Cardiac muscle cell (in vitro differentiated cells and primary cell): Measurements from ENCODE around the gene ATP5F1D. TPM values are rescaled to one million over a fixed set of nuclear protein-coding genes. Genes with fewer than 3 reads are reported as not detected.

Experiments used
- DNase-seq, 2 donors: peaks; one replicate each; pipeline versions ENCODE4 v3.0.0 to v3.0.0-alpha.2; 2010 to 2017; ENCODE audit warnings: low read depth in 1 of 2, low spot score in 1 of 2
- H3K27ac ChIP-seq: fragments of 200-600 bp; sonication (generic); 2 replicates; pipeline ENCODE4 v1.5.1; 2016
- H3K27me3 ChIP-seq: fragments of 200-600 bp; sonication (generic); 2 replicates; pipeline ENCODE4 v1.6.0; 2016; ENCODE audit warnings: control low read depth
- H3K36me3 ChIP-seq: fragments of 200-600 bp; sonication (generic); 2 replicates; pipeline ENCODE4 v1.5.1; 2016; ENCODE audit warnings: control low read depth
- H3K4me1 ChIP-seq: fragments of 200-600 bp; sonication (generic); 2 replicates; pipeline ENCODE4 v1.8.1; 2017; ENCODE audit warnings: low read depth, mild to moderate bottlenecking, mixed run types
- H3K4me3 ChIP-seq: fragments of 200-600 bp; sonication (generic); 2 replicates; pipeline ENCODE4 v1.5.1; 2016; ENCODE audit warnings: mild to moderate bottlenecking
- H3K9me3 ChIP-seq: fragments of 200-600 bp; sonication (generic); 2 replicates; pipeline ENCODE4 v1.5.1; 2017; ENCODE audit warnings: low read depth, mild to moderate bottlenecking, control low read depth
- polyA plus RNA-seq: library from polyadenylated mRNA; unstranded; fragments of >200 nt; fragmentation: Nextera tagmentation; extraction: Ambion mirVana; gene quantifications from 2 replicates; pipeline ENCODE4 v1.2.1, GENCODE V29; 2016
- total RNA-seq: library from RNA; depleted of rRNA; stranded (reverse); fragments of >200 nt; gene quantifications from 2 replicates; pipeline ENCODE4 v1.2.3, GENCODE V29; 2016
- TF ChIP-seq, protein P1 (sequence below): IDR thresholded peaks from 2 replicates; pipeline ENCODE4 v1.5.1; 2012; ENCODE audit warnings: low read depth, mild to moderate bottlenecking, low read length

The ATP5F1D gene
- total and polyA plus RNA-seq, 2 experiments from 2014 or later = 188 to 638 TPM

DNA sequence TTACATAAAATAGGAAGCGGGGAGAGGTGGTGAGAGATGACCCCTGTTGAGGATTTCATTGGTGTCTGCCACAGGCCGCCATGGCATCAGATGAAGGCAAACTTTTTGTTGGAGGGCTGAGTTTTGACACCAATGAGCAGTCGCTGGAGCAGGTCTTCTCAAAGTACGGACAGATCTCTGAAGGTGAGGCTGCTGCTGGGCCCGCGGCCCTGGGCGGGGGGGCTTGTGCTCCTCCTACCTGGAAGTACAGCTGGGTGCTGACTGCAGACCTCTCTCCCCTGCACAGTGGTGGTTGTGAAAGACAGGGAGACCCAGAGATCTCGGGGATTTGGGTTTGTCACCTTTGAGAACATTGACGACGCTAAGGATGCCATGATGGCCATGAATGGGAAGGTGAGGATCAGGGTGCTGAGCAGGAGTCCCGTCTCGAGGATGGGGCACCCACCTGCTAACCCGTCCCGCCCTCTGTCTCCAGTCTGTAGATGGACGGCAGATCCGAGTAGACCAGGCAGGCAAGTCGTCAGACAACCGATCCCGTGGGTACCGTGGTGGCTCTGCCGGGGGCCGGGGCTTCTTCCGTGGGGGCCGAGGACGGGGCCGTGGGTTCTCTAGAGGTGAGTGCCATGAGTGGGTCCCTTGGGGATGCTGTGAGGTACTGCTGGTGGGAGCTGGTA, 29.4 kb downstream of the ATP5F1D start:
- peak overlapping the region; percentile 99 for H3K27ac ChIP-seq
- peaks cover 40% of the 10 kb centered on the region for H3K4me1 ChIP-seq
- DNase-seq = no peak
- TF ChIP-seq, protein P1, sequence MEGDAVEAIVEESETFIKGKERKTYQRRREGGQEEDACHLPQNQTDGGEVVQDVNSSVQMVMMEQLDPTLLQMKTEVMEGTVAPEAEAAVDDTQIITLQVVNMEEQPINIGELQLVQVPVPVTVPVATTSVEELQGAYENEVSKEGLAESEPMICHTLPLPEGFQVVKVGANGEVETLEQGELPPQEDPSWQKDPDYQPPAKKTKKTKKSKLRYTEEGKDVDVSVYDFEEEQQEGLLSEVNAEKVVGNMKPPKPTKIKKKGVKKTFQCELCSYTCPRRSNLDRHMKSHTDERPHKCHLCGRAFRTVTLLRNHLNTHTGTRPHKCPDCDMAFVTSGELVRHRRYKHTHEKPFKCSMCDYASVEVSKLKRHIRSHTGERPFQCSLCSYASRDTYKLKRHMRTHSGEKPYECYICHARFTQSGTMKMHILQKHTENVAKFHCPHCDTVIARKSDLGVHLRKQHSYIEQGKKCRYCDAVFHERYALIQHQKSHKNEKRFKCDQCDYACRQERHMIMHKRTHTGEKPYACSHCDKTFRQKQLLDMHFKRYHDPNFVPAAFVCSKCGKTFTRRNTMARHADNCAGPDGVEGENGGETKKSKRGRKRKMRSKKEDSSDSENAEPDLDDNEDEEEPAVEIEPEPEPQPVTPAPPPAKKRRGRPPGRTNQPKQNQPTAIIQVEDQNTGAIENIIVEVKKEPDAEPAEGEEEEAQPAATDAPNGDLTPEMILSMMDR = no peak
- H3K27me3 ChIP-seq = no peaks in the 10 kb centered on the region
- H3K36me3 ChIP-seq = peaks cover 42% of the 10 kb centered on the region
- H3K4me3 ChIP-seq = peak overlapping the region; percentile 86
- no peaks in the 10 kb centered on the region for H3K9me3 ChIP-seq

DNA sequence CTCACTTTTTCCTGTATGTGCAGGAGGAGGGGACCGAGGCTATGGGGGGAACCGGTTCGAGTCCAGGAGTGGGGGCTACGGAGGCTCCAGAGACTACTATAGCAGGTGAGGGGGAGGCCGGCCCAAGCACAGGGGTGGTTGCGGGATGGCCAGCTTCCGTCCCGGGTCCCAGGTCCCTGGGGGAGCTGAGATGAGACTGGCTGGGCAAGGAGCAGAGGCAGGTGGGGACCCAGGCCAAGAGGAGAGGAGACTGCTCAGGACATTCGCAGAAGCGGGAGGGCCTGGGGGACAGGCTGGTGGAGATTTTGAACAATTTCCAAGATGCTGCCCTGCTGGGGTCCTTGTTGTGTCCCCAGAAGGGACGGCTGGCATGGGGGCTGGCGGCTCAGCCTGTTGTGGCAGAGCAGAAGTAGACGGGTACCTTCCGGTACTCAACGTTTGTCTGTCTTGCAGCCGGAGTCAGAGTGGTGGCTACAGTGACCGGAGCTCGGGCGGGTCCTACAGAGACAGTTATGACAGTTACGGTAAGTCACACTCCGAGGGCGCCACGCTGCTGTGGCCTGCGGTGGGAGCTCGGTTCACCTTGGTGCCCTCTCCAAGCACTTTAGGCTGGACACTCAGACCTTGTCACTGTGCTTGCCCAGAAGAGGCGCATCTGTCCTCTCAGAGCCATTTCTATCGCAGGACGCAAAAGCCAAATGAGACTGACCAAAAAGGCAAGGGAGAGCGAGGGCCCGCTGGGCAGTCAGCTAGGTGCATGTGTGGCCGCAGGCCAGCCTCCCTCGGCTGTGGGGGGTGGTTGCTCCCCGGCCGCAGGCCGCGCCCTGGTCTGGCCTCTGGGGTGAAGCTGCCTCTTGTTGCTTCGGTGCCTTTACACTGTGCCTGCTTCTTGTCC, 30.2 kb downstream of the ATP5F1D start:
- Histone ChIP-seq H3K9me3 (no peaks in the 10 kb centered on the region), H3K4me3 (no peak overlapping the region), H3K4me1 (peaks cover 37% of the 10 kb centered on the region), H3K27me3 (no peaks in the 10 kb centered on the region), H3K36me3 (peaks cover 42% of the 10 kb centered on the region), H3K27ac (peak overlapping the region; percentile 99)
- TF ChIP-seq, protein P1 = no peak
- DNase-seq = no peak

DNA sequence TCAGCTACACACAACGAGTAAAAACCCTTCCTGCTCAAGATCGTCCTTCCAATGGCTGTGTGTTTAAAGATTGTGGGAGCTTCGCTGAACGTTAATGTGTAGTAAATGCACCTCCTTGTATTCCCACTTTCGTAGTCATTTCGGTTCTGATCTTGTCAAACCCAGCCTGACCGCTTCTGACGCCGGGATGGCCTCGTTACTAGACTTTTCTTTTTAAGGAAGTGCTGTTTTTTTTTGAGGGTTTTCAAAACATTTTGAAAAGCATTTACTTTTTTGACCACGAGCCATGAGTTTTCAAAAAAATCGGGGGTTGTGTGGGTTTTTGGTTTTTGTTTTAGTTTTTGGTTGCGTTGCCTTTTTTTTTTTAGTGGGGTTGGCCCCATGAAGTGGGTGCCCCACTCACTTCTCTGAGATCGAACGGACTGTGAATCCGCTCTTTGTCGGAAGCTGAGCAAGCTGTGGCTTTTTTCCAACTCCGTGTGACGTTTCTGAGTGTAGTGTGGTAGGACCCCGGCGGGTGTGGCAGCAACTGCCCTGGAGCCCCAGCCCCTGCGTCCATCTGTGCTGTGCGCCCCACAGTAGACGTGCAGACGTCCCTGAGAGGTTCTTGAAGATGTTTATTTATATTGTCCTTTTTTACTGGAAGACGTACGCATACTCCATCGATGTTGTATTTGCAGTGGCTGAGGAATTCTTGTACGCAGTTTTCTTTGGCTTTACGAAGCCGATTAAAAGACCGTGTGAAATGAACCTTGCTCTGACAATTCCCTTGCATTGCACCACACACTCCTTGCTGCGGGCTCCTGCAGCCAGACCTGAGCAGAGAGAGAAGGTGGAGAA, 31.1 kb downstream of the ATP5F1D start:
- peaks cover 31% of the 10 kb centered on the region for H3K4me1 ChIP-seq
- DNase-seq = no peak
- H3K27me3 ChIP-seq = no peaks in the 10 kb centered on the region
- peak overlapping the region; percentile 53 for H3K27ac ChIP-seq
- no peaks in the 10 kb centered on the region for H3K9me3 ChIP-seq
- peaks cover 42% of the 10 kb centered on the region for H3K36me3 ChIP-seq
- H3K4me3 ChIP-seq = no peak overlapping the region
- TF ChIP-seq, protein P1 = no peak

DNA sequence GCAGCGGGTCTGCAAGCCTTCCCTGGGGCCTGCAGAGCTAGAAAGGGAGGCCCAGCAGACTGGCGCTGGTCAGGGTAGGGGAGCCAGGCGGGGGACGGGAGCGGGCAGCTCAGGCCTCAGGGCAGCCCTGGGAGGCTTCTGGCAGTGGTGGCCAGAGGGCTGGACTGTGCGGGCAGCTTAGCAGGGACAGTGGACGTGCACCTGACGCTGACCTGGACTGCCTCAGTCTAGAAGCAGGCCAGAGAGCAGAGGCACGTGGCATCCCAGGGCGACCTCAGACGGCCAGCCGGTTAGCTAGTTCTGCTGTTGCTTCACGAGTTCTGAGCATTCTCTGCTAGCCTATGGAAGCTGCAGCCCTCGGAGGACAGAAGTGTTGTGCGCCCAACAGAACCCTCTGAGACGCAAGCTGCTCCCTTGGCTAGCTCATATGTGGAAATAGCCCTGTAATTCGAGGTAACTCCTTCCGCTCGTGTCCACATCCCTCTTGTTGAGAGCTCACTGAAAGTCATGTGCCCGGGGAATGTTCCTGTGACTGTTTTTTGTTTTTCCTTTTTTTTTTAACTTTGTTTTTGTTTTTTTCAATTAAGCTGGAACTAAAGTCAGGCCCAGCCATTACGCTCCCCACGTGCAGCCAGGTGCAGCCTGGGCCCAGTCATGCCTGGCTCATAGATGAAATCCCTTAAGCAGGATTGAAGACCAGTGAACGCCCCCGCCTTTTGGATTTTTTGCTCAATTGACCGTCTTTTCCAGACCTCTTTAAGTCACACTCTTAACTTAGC, 31.9 kb downstream of the ATP5F1D start:
- DNase-seq = no peak
- Histone ChIP-seq H3K4me3 (no peak overlapping the region), H3K27ac (peak overlapping the region; percentile 98), H3K9me3 (no peaks in the 10 kb centered on the region), H3K27me3 (no peaks in the 10 kb centered on the region), H3K4me1 (peaks cover 23% of the 10 kb centered on the region), H3K36me3 (peaks cover 42% of the 10 kb centered on the region)
- TF ChIP-seq, protein P1 = no peak
